H9 (cell line): ENCODE data around the gene TPX2. TPM values are rescaled to one million over a fixed set of nuclear protein-coding genes. Genes with fewer than 3 reads are reported as not detected.

Source experiments
- DNase-seq: peaks from one replicate; pipeline ENCODE4 v3.0.0-alpha.2; 2017
- H2AFZ ChIP-seq: one replicate; pipeline ENCODE4 v1.6.1; 2013; ENCODE audit warnings: mild to moderate bottlenecking, low read length, control low read depth, moderate library complexity
- H2AK5ac ChIP-seq: 2 replicates; pipeline ENCODE4 v1.6.1; 2013; ENCODE audit warnings: low read length, control low read depth, mixed read lengths; ENCODE audit not compliant: insufficient read length
- H2BK120ac ChIP-seq: one replicate; pipeline ENCODE4 v1.6.1; 2013; ENCODE audit warnings: low read depth, mild to moderate bottlenecking, low read length, control low read depth, inconsistent platforms; ENCODE audit not compliant: poor library complexity, severe bottlenecking
- H2BK12ac ChIP-seq: 2 replicates; pipeline ENCODE4 v1.6.1; 2013; ENCODE audit warnings: low read length, control low read depth, mixed read lengths, low read depth; ENCODE audit not compliant: insufficient read length
- H2BK15ac ChIP-seq: 2 replicates; pipeline ENCODE4 v1.6.1; 2013; ENCODE audit warnings: low read depth, low read length, control low read depth
- H2BK20ac ChIP-seq: one replicate; pipeline ENCODE4 v1.6.1; 2013; ENCODE audit warnings: low read depth, mild to moderate bottlenecking, low read length, control low read depth, inconsistent platforms; ENCODE audit not compliant: poor library complexity, severe bottlenecking
- H2BK5ac ChIP-seq: 2 replicates; pipeline ENCODE4 v1.6.1; 2013; ENCODE audit warnings: low read length, control low read depth, mixed read lengths; ENCODE audit not compliant: insufficient read length
- H3K14ac ChIP-seq: 2 replicates; pipeline ENCODE4 v1.6.1; 2013; ENCODE audit warnings: low read length, control low read depth; ENCODE audit not compliant: insufficient read depth
- H3K18ac ChIP-seq: 2 replicates; pipeline ENCODE4 v1.6.1; 2013; ENCODE audit warnings: low read depth, mild to moderate bottlenecking, mixed read lengths, low read length, control low read depth; ENCODE audit not compliant: insufficient read length
- H3K23ac ChIP-seq: 2 replicates; pipeline ENCODE4 v1.6.1; 2013; ENCODE audit warnings: low read length, control low read depth, mixed read lengths, low read depth; ENCODE audit not compliant: insufficient read length
- H3K23me2 ChIP-seq: 2 replicates; pipeline ENCODE4 v1.6.1; 2013; ENCODE audit warnings: low read depth, mild to moderate bottlenecking, mixed read lengths, low read length, control low read depth; ENCODE audit not compliant: insufficient read length, poor library complexity, severe bottlenecking
- H3K27ac ChIP-seq: 2 replicates; pipeline ENCODE4 v1.5.1; 2013; ENCODE audit warnings: low read length, control low read depth, mixed read lengths, low read depth; ENCODE audit not compliant: insufficient read length
- H3K27me3 ChIP-seq: 2 replicates; pipeline ENCODE4 v1.6.1; 2013; ENCODE audit warnings: low read length, control low read depth, inconsistent platforms; ENCODE audit not compliant: insufficient read depth
- H3K4ac ChIP-seq: 2 replicates; pipeline ENCODE4 v1.6.1; 2013; ENCODE audit warnings: low read depth, mild to moderate bottlenecking, control low read depth, inconsistent platforms, low read length, moderate library complexity
- H3K4me1 ChIP-seq: 2 replicates; pipeline ENCODE4 v1.6.1; 2013; ENCODE audit warnings: low read length, control low read depth, inconsistent platforms; ENCODE audit not compliant: insufficient read depth
- H3K4me2 ChIP-seq: 2 replicates; pipeline ENCODE4 v1.6.1; 2013; ENCODE audit warnings: low read length, control low read depth, mixed read lengths; ENCODE audit not compliant: insufficient read length, insufficient read depth
- H3K56ac ChIP-seq: 2 replicates; pipeline ENCODE4 v1.6.1; 2013; ENCODE audit warnings: low read depth, mild to moderate bottlenecking, mixed read lengths, low read length, control low read depth; ENCODE audit not compliant: insufficient read length
- H3K79me1 ChIP-seq: 2 replicates; pipeline ENCODE4 v1.6.1; 2013; ENCODE audit warnings: low read depth, mild to moderate bottlenecking, moderate library complexity, low read length, control low read depth, inconsistent platforms; ENCODE audit not compliant: insufficient read depth, poor library complexity, severe bottlenecking
- H3K79me2 ChIP-seq: 2 replicates; pipeline ENCODE4 v1.6.1; 2013; ENCODE audit warnings: low read length, control low read depth, inconsistent platforms; ENCODE audit not compliant: insufficient read depth
- H3K9ac ChIP-seq: 2 replicates; pipeline ENCODE4 v1.6.1; 2013; ENCODE audit warnings: low read length, control low read depth, mixed read lengths; ENCODE audit not compliant: insufficient read length; ENCODE audit errors: extremely low read depth
- H3K9me3 ChIP-seq: one replicate; pipeline ENCODE4 v1.6.1; 2013; ENCODE audit warnings: low read depth, low read length, inconsistent platforms; ENCODE audit not compliant: control insufficient read depth
- H3T11ph ChIP-seq: one replicate; pipeline ENCODE4 v1.6.1; 2013; ENCODE audit warnings: mild to moderate bottlenecking, low read length, control low read depth, inconsistent platforms
- H4K20me1 ChIP-seq: one replicate; pipeline ENCODE4 v1.6.1; 2013; ENCODE audit not compliant: control insufficient read depth, insufficient read length, insufficient read depth
- H4K5ac ChIP-seq: 2 replicates; pipeline ENCODE4 v1.6.1; 2013; ENCODE audit warnings: low read depth, mild to moderate bottlenecking, mixed read lengths, low read length, control low read depth; ENCODE audit not compliant: insufficient read length
- H4K8ac ChIP-seq: replicated peaks from 2 replicates; pipeline ENCODE4 v1.6.1; 2013; ENCODE audit warnings: low read length, control low read depth, mixed read lengths, low read depth; ENCODE audit not compliant: insufficient read length
- H4K91ac ChIP-seq: 2 replicates; pipeline ENCODE4 v1.6.1; 2013; ENCODE audit warnings: low read depth, mild to moderate bottlenecking, moderate library complexity, mixed read lengths, low read length, control low read depth; ENCODE audit not compliant: insufficient read length
- H3K27ac Mint-ChIP-seq, 3 experiments: 2 replicates in 2 of 3; 3 replicates in 1 of 3; pipeline ENCODE4 v1.8.0; 2020 to 2021; ENCODE audit warnings: mixed read lengths in 3 of 3, mild to moderate bottlenecking in 1 of 3, moderate library complexity in 1 of 3
- H3K27me3 Mint-ChIP-seq: 2 replicates; pipeline ENCODE4 v1.8.0; 2021; ENCODE audit warnings: low read depth, mild to moderate bottlenecking, moderate library complexity, mixed read lengths
- H3K36me3 Mint-ChIP-seq, 3 experiments: 2 replicates in 2 of 3; 3 replicates in 1 of 3; pipeline ENCODE4 v1.8.0; 2020 to 2021; ENCODE audit warnings: low read depth in 3 of 3, mixed read lengths in 3 of 3; ENCODE audit not compliant: insufficient read depth in 1 of 3
- H3K4me1 Mint-ChIP-seq, 2 experiments: 2 replicates each; pipeline ENCODE4 v1.8.0; 2020; ENCODE audit warnings: mixed read lengths in 2 of 2
- H3K4me3 Mint-ChIP-seq, 2 experiments: 2 replicates in 1 of 2; 3 replicates in 1 of 2; pipeline ENCODE4 v1.8.0; 2020 to 2021; ENCODE audit warnings: mild to moderate bottlenecking in 2 of 2, mixed read lengths in 2 of 2, moderate library complexity in 1 of 2
- H3K9me3 Mint-ChIP-seq, 2 experiments: 2 replicates in 1 of 2; 3 replicates in 1 of 2; pipeline ENCODE4 v1.8.0; 2020; ENCODE audit warnings: mild to moderate bottlenecking in 2 of 2, mixed read lengths in 2 of 2, moderate library complexity in 1 of 2
- CTCF ChIP-seq: fragments of 200-600 bp; sonication (generic); conservative IDR thresholded peaks from 3 replicates; pipeline ENCODE4 v1.8.0; 2021; ENCODE audit warnings: antibody characterized with exemption, mild to moderate bottlenecking
- WGBS: extraction: QIAGEN DNeasy Blood & Tissue Kit; methylation state at CpG from one replicate; pipeline ENCODE4 v1.1.7; 2013; ENCODE audit warnings: missing lambda C conversion rate, low lambda C conversion rate, mixed read lengths; ENCODE audit not compliant: insufficient read length; ENCODE audit errors: extremely low coverage; 5-methylcytosine and 5-hydroxymethylcytosine counted together
- total RNA-seq: library from RNA; stranded (reverse); gene quantifications from 2 replicates; pipeline ENCODE4 v1.2.1, GENCODE V29; 2021

The TPX2 gene
- total RNA-seq, 1 experiment from 2014 or later: 161 TPM

GRCh38 chr20:31816221-31816620 is 77.1 kb downstream of the TPX2 start:
- Histone ChIP-seq H3K27ac (no peak overlapping the region), H2BK5ac (no peak overlapping the region), H4K91ac (no peak overlapping the region), H2BK15ac (no peak overlapping the region), H2BK20ac (no peak overlapping the region), H2BK12ac (no peak overlapping the region), H3K27me3 (no peaks in the 10 kb centered on the region), H2AK5ac (no peak overlapping the region), H3K23ac (no peak overlapping the region), H3K18ac (no peak overlapping the region), H4K5ac (no peak overlapping the region), H2AFZ (no peak overlapping the region), H4K8ac (no peak overlapping the region), H3K23me2 (no peaks in the 10 kb centered on the region), H3K4me1 (no peaks in the 10 kb centered on the region), H4K20me1 (no peaks in the 10 kb centered on the region), H3K14ac (no peak overlapping the region), H3K56ac (no peak overlapping the region), H3K79me2 (no peaks in the 10 kb centered on the region), H2BK120ac (no peak overlapping the region), H3K4me2 (no peak overlapping the region), H3K79me1 (no peaks in the 10 kb centered on the region), H3T11ph (no peak overlapping the region), H3K9ac (no peak overlapping the region), H3K9me3 (no peaks in the 10 kb centered on the region), H3K4ac (no peak overlapping the region)
- Mint-ChIP-seq H3K4me1 (peaks cover 9 to 28% of the 10 kb centered on the region in 2 experiments), H3K36me3 (no peaks in the 10 kb centered on the region), H3K27me3 (peaks cover 2% of the 10 kb centered on the region; the same call in 1 of the 2 replicates), H3K27ac (no peak overlapping the region), H3K4me3 (no peak overlapping the region), H3K9me3 (no peaks in the 10 kb centered on the region)
- no peak for DNase-seq
- WGBS: no CpG with 5 or more reads among the region's 5 CpGs
- TF ChIP-seq CTCF: no peak
